Subcutaneous abdominal adipose tissue (tissue), 5 donors: ENCODE data around the gene RPS4Y2.

Source experiments
- H3K27ac ChIP-seq: one replicate; pipeline ENCODE4 v1.7.0; 2013; ENCODE audit warnings: low read depth, mild to moderate bottlenecking, inconsistent platforms, low read length, moderate library complexity
- H3K27me3 ChIP-seq, 5 donors: one replicate each; pipeline ENCODE4 v1.7.0; 2013; ENCODE audit warnings: low read length in 5 of 5, inconsistent platforms in 1 of 5; ENCODE audit not compliant: control insufficient read depth in 5 of 5, insufficient read depth in 4 of 5
- H3K36me3 ChIP-seq, 5 donors: one replicate each; pipeline ENCODE4 v1.7.0; 2013; ENCODE audit warnings: low read length in 5 of 5; ENCODE audit not compliant: control insufficient read depth in 5 of 5, insufficient read depth in 5 of 5
- H3K4me1 ChIP-seq, 5 donors: one replicate each; pipeline ENCODE4 v1.7.0; 2013; ENCODE audit warnings: low read length in 5 of 5, mild to moderate bottlenecking in 3 of 5, moderate library complexity in 1 of 5; ENCODE audit not compliant: control insufficient read depth in 5 of 5, insufficient read depth in 5 of 5
- H3K4me3 ChIP-seq, 5 donors: one replicate each; pipeline ENCODE4 v1.7.0; 2013; ENCODE audit warnings: low read length in 5 of 5, low read depth in 1 of 5
- H3K9ac ChIP-seq, 5 donors: one replicate each; pipeline ENCODE4 v1.7.0; 2013; ENCODE audit warnings: low read length in 5 of 5, mild to moderate bottlenecking in 4 of 5, moderate library complexity in 3 of 5
- H3K9me3 ChIP-seq, 5 donors: one replicate each; pipeline ENCODE4 v1.7.0; 2013; ENCODE audit warnings: low read length in 5 of 5; ENCODE audit not compliant: control insufficient read depth in 5 of 5
- donor health status: healthy.
- donor health status: healthy.
- donor health status: healthy.
- donor health status: healthy.
- donor health status: healthy.

The RPS4Y2 gene

GRCh38 chrY:20770755-20771154 is 14.8 kb downstream of the RPS4Y2 start:
- Histone ChIP-seq H3K9ac (no peak overlapping the region), H3K27me3 (no peaks in the 10 kb centered on the region), H3K9me3 (no peaks in the 10 kb centered on the region), H3K36me3 (no peaks in the 10 kb centered on the region), H3K4me3 (no peak overlapping the region), H3K27ac (no peak overlapping the region), H3K4me1 (no peaks in the 10 kb centered on the region)

GRCh38 chrY:20776104-20776503 is 20.2 kb downstream of the RPS4Y2 start:
- no peaks in the 10 kb centered on the region for H3K36me3 ChIP-seq
- no peak overlapping the region for H3K9ac ChIP-seq
- no peaks in the 10 kb centered on the region for H3K4me1 ChIP-seq
- no peak overlapping the region for H3K4me3 ChIP-seq
- H3K9me3 ChIP-seq, result no peaks in the 10 kb centered on the region
- no peaks in the 10 kb centered on the region for H3K27me3 ChIP-seq
- no peak overlapping the region for H3K27ac ChIP-seq

- Histone ChIP-seq H3K36me3 (no peaks in the 10 kb centered on the region), H3K4me3 (no peak overlapping the region), H3K27ac (no peak overlapping the region), H3K9ac (no peak overlapping the region), H3K9me3 (no peaks in the 10 kb centered on the region), H3K27me3 (no peaks in the 10 kb centered on the region), H3K4me1 (no peaks in the 10 kb centered on the region)
These were observed 24.3 kb downstream of the RPS4Y2 start for GRCh38 chrY:20780104-20780654.

GRCh38 chrY:20780776-20781175 is 24.9 kb downstream of the RPS4Y2 start:
- Histone ChIP-seq H3K4me1 (no peaks in the 10 kb centered on the region), H3K27ac (no peak overlapping the region), H3K9me3 (no peaks in the 10 kb centered on the region), H3K36me3 (no peaks in the 10 kb centered on the region), H3K9ac (no peak overlapping the region), H3K4me3 (no peak overlapping the region), H3K27me3 (no peaks in the 10 kb centered on the region)

GRCh38 chrY:20781408-20781807 is 25.5 kb downstream of the RPS4Y2 start:
- no peak overlapping the region for H3K4me3 ChIP-seq
- H3K36me3 ChIP-seq, result no peaks in the 10 kb centered on the region
- H3K4me1 ChIP-seq, result no peaks in the 10 kb centered on the region
- no peak overlapping the region for H3K27ac ChIP-seq
- no peaks in the 10 kb centered on the region for H3K27me3 ChIP-seq
- H3K9ac ChIP-seq, result no peak overlapping the region
- no peaks in the 10 kb centered on the region for H3K9me3 ChIP-seq

GRCh38 chrY:20784965-20785364 is 29.1 kb downstream of the RPS4Y2 start:
- H3K9ac ChIP-seq, result no peak overlapping the region

GRCh38 chrY:20787076-20787475 is 31.2 kb downstream of the RPS4Y2 start:
- no peaks in the 10 kb centered on the region for H3K4me1 ChIP-seq
- H3K27me3 ChIP-seq, result no peaks in the 10 kb centered on the region
- H3K36me3 ChIP-seq, result no peaks in the 10 kb centered on the region
- no peak overlapping the region for H3K4me3 ChIP-seq
- H3K9ac ChIP-seq, result no peak overlapping the region
- H3K27ac ChIP-seq, result no peak overlapping the region
- H3K9me3 ChIP-seq, result no peaks in the 10 kb centered on the region

More at GRCh38 chrY:20784965-20785364, 29.1 kb downstream of the RPS4Y2 start:
- no peaks in the 10 kb centered on the region for H3K27me3 ChIP-seq
- no peaks in the 10 kb centered on the region for H3K36me3 ChIP-seq
- H3K4me1 ChIP-seq, result no peaks in the 10 kb centered on the region
- H3K9me3 ChIP-seq, result no peaks in the 10 kb centered on the region
- no peak overlapping the region for H3K4me3 ChIP-seq
- H3K27ac ChIP-seq, result no peak overlapping the region

- no peak overlapping the region for H3K27ac ChIP-seq
These were observed 42.6 kb downstream of the RPS4Y2 start for GRCh38 chrY:20798351-20799049.

GRCh38 chrY:20802659-20803058 is 46.8 kb downstream of the RPS4Y2 start:
- Histone ChIP-seq H3K9ac (no peak overlapping the region), H3K27ac (no peak overlapping the region), H3K4me3 (no peak overlapping the region), H3K36me3 (no peaks in the 10 kb centered on the region), H3K9me3 (no peaks in the 10 kb centered on the region), H3K4me1 (no peaks in the 10 kb centered on the region), H3K27me3 (no peaks in the 10 kb centered on the region)

More at GRCh38 chrY:20798351-20799049, 42.6 kb downstream of the RPS4Y2 start:
- Histone ChIP-seq H3K9ac (no peak overlapping the region), H3K36me3 (no peaks in the 10 kb centered on the region), H3K27me3 (no peaks in the 10 kb centered on the region), H3K4me1 (no peaks in the 10 kb centered on the region), H3K4me3 (no peak overlapping the region), H3K9me3 (no peaks in the 10 kb centered on the region)

- H3K4me1 ChIP-seq, result no peaks in the 10 kb centered on the region
- no peak overlapping the region for H3K27ac ChIP-seq
- H3K9me3 ChIP-seq, result no peaks in the 10 kb centered on the region
- no peaks in the 10 kb centered on the region for H3K36me3 ChIP-seq
- H3K9ac ChIP-seq, result no peak overlapping the region
- no peaks in the 10 kb centered on the region for H3K27me3 ChIP-seq
- H3K4me3 ChIP-seq, result no peak overlapping the region
These were observed 50.3 kb downstream of the RPS4Y2 start for GRCh38 chrY:20806243-20806642.
